ENCODE results near the gene SPNS3. TPM values are rescaled to one million over a fixed set of nuclear protein-coding genes. Genes with fewer than 3 reads are reported as not detected.

Gene SPNS3, protein sequence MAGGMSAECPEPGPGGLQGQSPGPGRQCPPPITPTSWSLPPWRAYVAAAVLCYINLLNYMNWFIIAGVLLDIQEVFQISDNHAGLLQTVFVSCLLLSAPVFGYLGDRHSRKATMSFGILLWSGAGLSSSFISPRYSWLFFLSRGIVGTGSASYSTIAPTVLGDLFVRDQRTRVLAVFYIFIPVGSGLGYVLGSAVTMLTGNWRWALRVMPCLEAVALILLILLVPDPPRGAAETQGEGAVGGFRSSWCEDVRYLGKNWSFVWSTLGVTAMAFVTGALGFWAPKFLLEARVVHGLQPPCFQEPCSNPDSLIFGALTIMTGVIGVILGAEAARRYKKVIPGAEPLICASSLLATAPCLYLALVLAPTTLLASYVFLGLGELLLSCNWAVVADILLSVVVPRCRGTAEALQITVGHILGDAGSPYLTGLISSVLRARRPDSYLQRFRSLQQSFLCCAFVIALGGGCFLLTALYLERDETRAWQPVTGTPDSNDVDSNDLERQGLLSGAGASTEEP
- total RNA-seq (under 1 TPM in 4 of 7 donors, not detected in 3; 0.10 to 0.80 (median 0.36) TPM), polyA plus RNA-seq (under 1 TPM in 1 of 2 donors, not detected in 1; 0.06 TPM)
- long read RNA-seq, donor 1, result 0 reads
- long read RNA-seq, donor 2, result 0 reads
- long read RNA-seq, donor 3, result 0 reads

DNA sequence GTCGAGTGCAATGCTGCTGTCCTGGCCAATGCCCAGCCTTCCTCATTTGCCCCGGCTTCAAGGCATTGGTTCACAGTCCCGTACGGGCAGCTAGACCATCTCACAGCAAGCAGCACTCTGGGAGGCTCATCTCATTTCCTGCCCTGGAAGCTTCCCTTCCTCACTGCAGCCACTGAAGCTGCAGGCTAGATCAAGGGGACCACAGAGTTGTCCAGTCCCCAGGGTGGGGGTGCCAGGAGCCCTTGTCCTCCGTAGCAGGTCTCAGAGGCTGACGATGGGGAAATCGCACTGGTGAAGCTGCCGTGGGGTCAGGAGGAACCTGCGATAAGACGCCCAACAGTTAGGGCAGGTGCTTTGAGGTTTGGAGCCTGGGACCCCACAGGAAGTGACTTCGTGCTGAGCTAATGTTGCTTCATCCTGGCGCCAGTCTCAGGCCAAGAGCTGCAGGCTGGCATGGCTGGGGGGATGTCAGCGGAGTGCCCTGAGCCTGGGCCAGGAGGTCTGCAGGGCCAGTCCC lies at the start of gene SPNS3:
Gene SPNS3 (plus strand): TSS at position 426 of the 517 bp plus-strand sequence. CDS start 28 bp downstream, at position 454.
- no peaks in the 10 kb centered on the region for H3K9me3 ChIP-seq
- no peaks in the 10 kb centered on the region for H3K27me3 ChIP-seq
- intact Hi-C loops (cut with DNase I), result no loop called here
- DNase-seq, result no peak
- 64 to 73% (median 68%) methylated on average over 12 to 13 of the region's 13 CpGs for WGBS, 3 donors
- H3K4me3 ChIP-seq, result no peak within 1 kb of the TSS
- no peak for TF ChIP-seq EP300 (IDR thresholded peaks at IDR 0.05)
- TF ChIP-seq, protein P1, sequence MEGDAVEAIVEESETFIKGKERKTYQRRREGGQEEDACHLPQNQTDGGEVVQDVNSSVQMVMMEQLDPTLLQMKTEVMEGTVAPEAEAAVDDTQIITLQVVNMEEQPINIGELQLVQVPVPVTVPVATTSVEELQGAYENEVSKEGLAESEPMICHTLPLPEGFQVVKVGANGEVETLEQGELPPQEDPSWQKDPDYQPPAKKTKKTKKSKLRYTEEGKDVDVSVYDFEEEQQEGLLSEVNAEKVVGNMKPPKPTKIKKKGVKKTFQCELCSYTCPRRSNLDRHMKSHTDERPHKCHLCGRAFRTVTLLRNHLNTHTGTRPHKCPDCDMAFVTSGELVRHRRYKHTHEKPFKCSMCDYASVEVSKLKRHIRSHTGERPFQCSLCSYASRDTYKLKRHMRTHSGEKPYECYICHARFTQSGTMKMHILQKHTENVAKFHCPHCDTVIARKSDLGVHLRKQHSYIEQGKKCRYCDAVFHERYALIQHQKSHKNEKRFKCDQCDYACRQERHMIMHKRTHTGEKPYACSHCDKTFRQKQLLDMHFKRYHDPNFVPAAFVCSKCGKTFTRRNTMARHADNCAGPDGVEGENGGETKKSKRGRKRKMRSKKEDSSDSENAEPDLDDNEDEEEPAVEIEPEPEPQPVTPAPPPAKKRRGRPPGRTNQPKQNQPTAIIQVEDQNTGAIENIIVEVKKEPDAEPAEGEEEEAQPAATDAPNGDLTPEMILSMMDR (IDR thresholded peaks at IDR 0.05), result no peak
- TF ChIP-seq POLR2A (IDR thresholded peaks at IDR 0.05), result no peak
- no peaks in the 10 kb centered on the region for H3K4me1 ChIP-seq (ENCODE audit: insufficient read depth)
- no peak within 1 kb of the TSS for H3K27ac ChIP-seq
- no peaks in the 10 kb centered on the region for H3K36me3 ChIP-seq

DNA sequence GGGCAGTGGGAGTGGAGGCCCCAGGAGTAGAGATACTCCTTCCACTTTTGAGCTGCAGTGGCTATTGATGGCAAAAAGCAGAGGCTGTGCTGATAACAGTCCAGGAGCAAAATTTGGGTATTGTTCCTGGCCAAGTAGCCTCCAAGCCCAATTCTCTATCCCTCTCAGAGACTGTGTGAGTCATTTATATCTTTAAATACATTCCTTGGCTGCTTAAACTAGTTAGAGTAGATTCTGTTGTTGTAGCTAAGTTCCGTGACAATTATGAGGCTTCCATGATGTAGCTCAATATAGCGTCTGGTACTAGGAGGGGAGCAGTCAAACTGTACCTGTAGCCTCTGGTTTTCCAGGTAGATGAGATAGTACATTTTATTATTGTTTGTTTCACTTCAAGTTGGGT lies 47.3 kb upstream of the SPNS3 start:
- WGBS, 3 donors, result 20 to 30% (median 28%) methylated on average over 2 of the region's 2 CpGs
- H3K36me3 ChIP-seq, result no peaks in the 10 kb centered on the region
- DNase-seq, result no peak

DNA sequence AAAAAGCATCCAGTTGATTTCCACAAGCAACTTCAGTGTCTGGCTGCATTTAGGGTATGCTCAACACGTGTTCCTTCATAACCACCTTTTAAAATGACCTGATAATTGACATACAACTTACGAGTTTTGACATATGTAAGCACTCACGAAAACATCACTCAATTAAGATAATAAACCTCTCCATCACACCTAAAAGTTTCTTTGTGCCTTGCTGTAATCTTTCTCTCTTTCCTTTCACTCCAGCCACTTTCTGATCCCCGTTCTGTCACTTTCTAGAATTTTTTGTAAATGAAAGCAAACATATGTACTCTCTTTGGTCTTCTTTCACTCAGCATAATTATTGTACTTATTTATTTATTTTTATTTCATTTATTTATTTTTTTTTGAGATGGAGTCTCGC lies 46.6 kb upstream of the SPNS3 start:
- no peaks in the 10 kb centered on the region for H3K4me1 ChIP-seq (ENCODE audit: insufficient read depth)
- 89 to 94% (median 93%) methylated on average over 5 of the region's 5 CpGs for WGBS, 3 donors
- TF ChIP-seq POLR2A (IDR thresholded peaks at IDR 0.05) (no peak), EP300 (IDR thresholded peaks at IDR 0.05) (no peak)
- TF ChIP-seq, protein P1 (IDR thresholded peaks at IDR 0.05), result no peak
- H3K27me3 ChIP-seq, result no peaks in the 10 kb centered on the region
- H3K27ac ChIP-seq, result no peak overlapping the region
- H3K9me3 ChIP-seq, result no peaks in the 10 kb centered on the region
- intact Hi-C loops (cut with DNase I), result no loop called here
- no peak for DNase-seq
- no peaks in the 10 kb centered on the region for H3K36me3 ChIP-seq
- H3K4me3 ChIP-seq, result no peak overlapping the region

More for the DNA sequence above, 47.3 kb upstream of the SPNS3 start:
- no peaks in the 10 kb centered on the region for H3K4me1 ChIP-seq (ENCODE audit: insufficient read depth)
- TF ChIP-seq POLR2A (IDR thresholded peaks at IDR 0.05) (no peak), EP300 (IDR thresholded peaks at IDR 0.05) (no peak)
- TF ChIP-seq, protein P1 (IDR thresholded peaks at IDR 0.05), result no peak
- H3K4me3 ChIP-seq, result no peak overlapping the region
- intact Hi-C loops (cut with DNase I), result no loop called here
- H3K9me3 ChIP-seq, result no peaks in the 10 kb centered on the region
- no peaks in the 10 kb centered on the region for H3K27me3 ChIP-seq
- H3K27ac ChIP-seq, result no peak overlapping the region

DNA sequence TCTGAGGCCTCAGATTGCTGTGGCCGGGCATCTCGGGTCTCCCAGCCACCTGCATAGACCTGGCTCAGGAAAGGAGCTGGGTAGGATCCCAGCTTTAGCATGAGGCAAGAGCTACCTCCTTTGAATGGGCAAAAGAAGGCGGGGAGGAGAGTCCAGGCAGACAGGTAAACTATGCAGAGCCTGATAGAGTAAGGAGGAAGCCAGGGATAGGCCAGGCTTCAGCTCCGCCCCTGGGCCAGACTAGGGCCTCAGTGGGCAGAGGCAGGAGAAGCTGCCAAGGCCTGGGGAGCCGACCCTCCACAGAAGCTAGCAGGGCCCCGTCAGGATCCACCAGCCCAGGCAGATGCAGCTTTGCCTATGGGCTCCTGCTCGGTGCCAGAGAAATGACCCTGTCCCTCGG lies 44.7 kb upstream of the SPNS3 start:
- Histone ChIP-seq H3K36me3 (no peaks in the 10 kb centered on the region), H3K9me3 (no peaks in the 10 kb centered on the region), H3K4me1 (ENCODE audit: insufficient read depth) (no peaks in the 10 kb centered on the region), H3K27me3 (no peaks in the 10 kb centered on the region), H3K4me3 (no peak overlapping the region), H3K27ac (no peak overlapping the region)
- 78 to 84% (median 78%) methylated on average over 8 of the region's 8 CpGs for WGBS, 3 donors
- intact Hi-C loops (cut with DNase I), result no loop called here
- TF ChIP-seq POLR2A (IDR thresholded peaks at IDR 0.05) (no peak), EP300 (IDR thresholded peaks at IDR 0.05) (no peak)
- TF ChIP-seq, protein P1 (IDR thresholded peaks at IDR 0.05), result no peak
- DNase-seq, result no peak
